Ishikawa (cell line): ENCODE measurements around the gene HS3ST3A1.

Experiments
- CEBPB ChIP-seq: IDR thresholded peaks from 2 replicates; pipeline ENCODE4 v1.6.1; 2012
- CREB1 ChIP-seq: IDR thresholded peaks from 2 replicates; pipeline ENCODE4 v1.6.1; 2012; ENCODE audit warnings: low read depth
- EGR1 ChIP-seq: IDR thresholded peaks from 2 replicates; pipeline ENCODE4 v1.6.1; 2012
- EP300 ChIP-seq: IDR thresholded peaks from 2 replicates; pipeline ENCODE4 v1.6.1; 2012; ENCODE audit warnings: borderline replicate concordance
- FOXM1 ChIP-seq: IDR thresholded peaks from 2 replicates; pipeline ENCODE4 v1.6.1; 2012; ENCODE audit warnings: low read depth, borderline replicate concordance
- NFIC ChIP-seq: IDR thresholded peaks from 2 replicates; pipeline ENCODE4 v1.6.1; 2012
- RAD21 ChIP-seq: IDR thresholded peaks from 2 replicates; pipeline ENCODE4 v1.6.1; 2012; ENCODE audit warnings: low read depth
- TAF1 ChIP-seq: IDR thresholded peaks from 2 replicates; pipeline ENCODE4 v1.6.1; 2012; ENCODE audit warnings: low read depth, mild to moderate bottlenecking
- TCF12 ChIP-seq: IDR thresholded peaks from 2 replicates; pipeline ENCODE4 v1.6.1; 2012; ENCODE audit warnings: low read depth
- TEAD4 ChIP-seq: IDR thresholded peaks from 2 replicates; pipeline ENCODE4 v1.6.1; 2012
- YY1 ChIP-seq: IDR thresholded peaks from 2 replicates; pipeline ENCODE4 v1.6.1; 2012; ENCODE audit warnings: low read depth
- ZBTB7A ChIP-seq: IDR thresholded peaks from 2 replicates; pipeline ENCODE4 v1.6.1; 2012; ENCODE audit warnings: low read depth
- TF ChIP-seq, protein P1 (sequence below): IDR thresholded peaks from 2 replicates; pipeline ENCODE4 v1.6.1; 2012
- TF ChIP-seq, protein P2 (sequence below): IDR thresholded peaks from 2 replicates; pipeline ENCODE4 v1.6.1; 2012; ENCODE audit warnings: low read depth, mild to moderate bottlenecking
- TF ChIP-seq, protein P3 (sequence below): IDR thresholded peaks from 2 replicates; pipeline ENCODE4 v1.6.1; 2012

The HS3ST3A1 gene

DNA sequence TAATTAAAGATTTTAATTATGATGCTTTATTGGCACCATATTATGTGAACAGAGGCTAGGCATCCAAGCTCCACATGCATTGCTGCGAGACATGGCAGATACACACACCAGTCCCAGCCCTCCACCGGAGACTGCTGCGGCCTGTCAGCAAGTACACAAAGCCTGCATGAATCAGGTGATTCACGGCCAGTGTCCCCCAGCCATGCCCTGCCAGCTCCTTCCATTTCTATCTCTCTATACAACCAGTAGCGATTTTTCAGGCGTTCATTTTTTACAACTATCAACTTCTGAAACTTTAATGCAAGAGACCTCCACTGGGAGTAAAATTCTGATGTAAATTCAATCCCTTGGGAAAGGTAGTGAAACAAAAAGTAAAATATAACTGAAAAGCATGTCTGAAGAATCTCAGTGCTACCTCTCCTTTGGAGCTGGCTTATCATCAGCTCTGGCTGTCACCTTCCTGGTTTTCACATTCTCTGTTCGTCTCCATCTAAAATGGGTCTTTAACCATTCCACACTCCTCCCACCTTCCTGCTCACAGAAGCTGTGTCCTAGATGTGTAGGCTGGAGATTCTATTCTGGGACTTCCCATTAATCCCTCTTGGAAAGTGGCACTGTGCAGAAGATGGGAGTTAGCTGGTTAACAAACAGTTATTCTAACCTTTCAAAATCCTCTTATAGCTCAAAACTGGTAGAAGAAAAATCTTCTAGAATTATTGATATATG is 32.2 kb downstream of the HS3ST3A1 start:
- TF ChIP-seq, protein P1, sequence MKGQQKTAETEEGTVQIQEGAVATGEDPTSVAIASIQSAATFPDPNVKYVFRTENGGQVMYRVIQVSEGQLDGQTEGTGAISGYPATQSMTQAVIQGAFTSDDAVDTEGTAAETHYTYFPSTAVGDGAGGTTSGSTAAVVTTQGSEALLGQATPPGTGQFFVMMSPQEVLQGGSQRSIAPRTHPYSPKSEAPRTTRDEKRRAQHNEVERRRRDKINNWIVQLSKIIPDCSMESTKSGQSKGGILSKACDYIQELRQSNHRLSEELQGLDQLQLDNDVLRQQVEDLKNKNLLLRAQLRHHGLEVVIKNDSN = no peak
- no peak for TF ChIP-seq TEAD4
- TF ChIP-seq CREB1 = no peak
- no peak for TF ChIP-seq EGR1
- TF ChIP-seq YY1 = no peak
- no peak for TF ChIP-seq RAD21
- no peak for TF ChIP-seq ZBTB7A
- no peak for TF ChIP-seq TCF12
- TF ChIP-seq TAF1 = no peak
- TF ChIP-seq, protein P2, sequence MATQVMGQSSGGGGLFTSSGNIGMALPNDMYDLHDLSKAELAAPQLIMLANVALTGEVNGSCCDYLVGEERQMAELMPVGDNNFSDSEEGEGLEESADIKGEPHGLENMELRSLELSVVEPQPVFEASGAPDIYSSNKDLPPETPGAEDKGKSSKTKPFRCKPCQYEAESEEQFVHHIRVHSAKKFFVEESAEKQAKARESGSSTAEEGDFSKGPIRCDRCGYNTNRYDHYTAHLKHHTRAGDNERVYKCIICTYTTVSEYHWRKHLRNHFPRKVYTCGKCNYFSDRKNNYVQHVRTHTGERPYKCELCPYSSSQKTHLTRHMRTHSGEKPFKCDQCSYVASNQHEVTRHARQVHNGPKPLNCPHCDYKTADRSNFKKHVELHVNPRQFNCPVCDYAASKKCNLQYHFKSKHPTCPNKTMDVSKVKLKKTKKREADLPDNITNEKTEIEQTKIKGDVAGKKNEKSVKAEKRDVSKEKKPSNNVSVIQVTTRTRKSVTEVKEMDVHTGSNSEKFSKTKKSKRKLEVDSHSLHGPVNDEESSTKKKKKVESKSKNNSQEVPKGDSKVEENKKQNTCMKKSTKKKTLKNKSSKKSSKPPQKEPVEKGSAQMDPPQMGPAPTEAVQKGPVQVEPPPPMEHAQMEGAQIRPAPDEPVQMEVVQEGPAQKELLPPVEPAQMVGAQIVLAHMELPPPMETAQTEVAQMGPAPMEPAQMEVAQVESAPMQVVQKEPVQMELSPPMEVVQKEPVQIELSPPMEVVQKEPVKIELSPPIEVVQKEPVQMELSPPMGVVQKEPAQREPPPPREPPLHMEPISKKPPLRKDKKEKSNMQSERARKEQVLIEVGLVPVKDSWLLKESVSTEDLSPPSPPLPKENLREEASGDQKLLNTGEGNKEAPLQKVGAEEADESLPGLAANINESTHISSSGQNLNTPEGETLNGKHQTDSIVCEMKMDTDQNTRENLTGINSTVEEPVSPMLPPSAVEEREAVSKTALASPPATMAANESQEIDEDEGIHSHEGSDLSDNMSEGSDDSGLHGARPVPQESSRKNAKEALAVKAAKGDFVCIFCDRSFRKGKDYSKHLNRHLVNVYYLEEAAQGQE = no peak
- no peak for TF ChIP-seq EP300

DNA sequence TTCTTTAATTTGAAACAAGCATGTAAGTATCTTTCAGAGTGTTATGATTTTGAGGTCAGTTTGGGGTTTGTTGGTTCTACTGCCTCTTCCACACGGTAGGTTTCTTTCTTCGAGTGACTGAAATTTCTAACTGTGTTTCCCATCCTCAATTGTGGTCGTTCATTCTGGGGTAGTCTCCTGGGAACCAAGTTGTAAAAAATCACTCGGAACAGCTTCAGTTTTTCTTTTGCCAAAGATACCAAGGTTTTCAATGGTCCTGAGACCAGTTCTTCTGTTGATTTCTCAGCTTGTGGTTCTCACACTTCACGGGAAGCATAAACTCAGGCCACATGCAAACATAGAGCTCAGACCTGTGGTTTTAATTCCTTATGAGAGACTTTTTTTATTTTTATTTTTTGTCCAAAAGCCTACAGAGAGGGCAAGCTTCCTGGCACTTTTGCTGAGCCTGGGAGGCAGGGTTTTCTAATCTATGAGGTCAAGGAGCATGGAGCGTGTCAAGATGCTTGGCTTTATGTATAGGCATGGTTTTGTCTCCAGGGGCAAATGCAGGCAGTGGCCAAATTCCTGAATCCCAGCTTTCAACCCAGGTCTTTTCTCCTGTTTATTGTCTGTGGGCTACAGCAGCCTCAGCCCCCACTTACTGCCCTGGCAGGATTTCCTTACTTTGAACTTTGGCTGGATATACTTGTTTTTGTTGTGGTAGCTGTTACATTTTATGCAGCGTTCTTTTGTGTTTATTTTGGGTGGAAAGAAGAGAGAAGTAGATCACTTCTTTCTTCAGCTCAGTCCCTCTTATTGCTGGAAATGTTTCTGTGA is 32.9 kb downstream of the HS3ST3A1 start:
- TF ChIP-seq, protein P2 = no peak
- TF ChIP-seq, protein P1 = no peak
- no peak for TF ChIP-seq CEBPB
- TF ChIP-seq ZBTB7A = no peak
- no peak for TF ChIP-seq EGR1
- no peak for TF ChIP-seq TEAD4
- TF ChIP-seq NFIC = no peak
- TF ChIP-seq TCF12 = no peak
- TF ChIP-seq FOXM1 = no peak

DNA sequence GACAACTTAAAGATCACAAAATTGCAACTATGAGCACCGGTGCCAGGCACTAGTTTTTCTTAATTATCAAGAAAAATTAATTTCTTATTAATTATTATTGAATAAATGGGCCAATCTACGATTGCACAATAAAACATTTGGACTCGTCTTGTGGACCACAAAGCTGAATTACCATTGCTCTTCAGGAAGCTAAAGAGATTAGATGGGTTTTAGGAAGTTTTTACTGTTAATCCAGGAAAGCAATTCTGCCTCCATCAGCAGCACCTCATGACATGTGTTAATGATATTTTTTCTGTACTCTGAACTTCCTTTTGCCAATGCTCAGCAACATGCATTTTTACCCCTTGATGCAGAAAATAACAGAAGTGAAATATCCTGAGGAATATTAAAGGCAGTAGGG is 37.9 kb downstream of the HS3ST3A1 start:
- TF ChIP-seq CREB1 = no peak
- TF ChIP-seq, protein P2 = no peak
- no peak for TF ChIP-seq CEBPB
- TF ChIP-seq FOXM1 = no peak
- no peak for TF ChIP-seq TEAD4
- no peak for TF ChIP-seq RAD21
- TF ChIP-seq ZBTB7A = no peak
- no peak for TF ChIP-seq YY1
- no peak for TF ChIP-seq EP300
- TF ChIP-seq, protein P1 = no peak
- no peak for TF ChIP-seq TCF12
- TF ChIP-seq, protein P3, sequence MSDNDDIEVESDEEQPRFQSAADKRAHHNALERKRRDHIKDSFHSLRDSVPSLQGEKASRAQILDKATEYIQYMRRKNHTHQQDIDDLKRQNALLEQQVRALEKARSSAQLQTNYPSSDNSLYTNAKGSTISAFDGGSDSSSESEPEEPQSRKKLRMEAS = no peak
- TF ChIP-seq TAF1 = no peak
- TF ChIP-seq EGR1 = no peak
- TF ChIP-seq NFIC = no peak

DNA sequence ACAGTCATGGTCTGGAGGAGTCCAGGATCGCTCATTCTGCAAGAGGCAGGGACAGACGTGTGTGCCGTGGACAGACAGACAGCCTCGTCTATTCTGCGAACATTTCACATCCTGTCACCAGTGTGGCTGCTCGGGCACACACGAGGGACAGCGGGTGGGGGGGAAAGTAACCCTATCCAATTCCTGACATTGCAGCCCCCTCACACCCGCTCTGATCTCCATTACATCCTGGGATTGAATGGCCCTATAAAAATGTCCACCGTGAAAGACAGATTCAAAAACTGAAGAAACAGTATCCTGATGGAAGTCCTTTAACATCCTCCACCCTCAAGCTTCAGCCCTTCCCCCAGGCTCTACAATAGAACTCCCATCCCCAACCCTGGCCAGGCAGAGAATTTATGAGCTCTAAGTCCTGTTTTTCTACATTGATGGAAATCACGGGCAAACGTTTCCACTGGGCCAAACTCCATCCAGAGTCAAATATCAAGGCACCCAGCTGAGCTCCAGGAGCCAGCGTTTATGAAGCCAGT is 39.4 kb downstream of the HS3ST3A1 start:
- TF ChIP-seq EGR1 (no peak), FOXM1 (no peak), CEBPB (no peak), YY1 (no peak)
